CD4-positive, alpha-beta T cell treated with Interleukin-15 for 1 hour (primary cell): Measurements from ENCODE around the gene TULP4.
"Not testable (repeated sequence)": the region's sequence is repeated elsewhere in the genome, so short reads cannot be mapped to it uniquely, and the experiment has no call there.

ENCODE experiments used
- DNase-seq: peaks from one replicate; pipeline ENCODE4 v3.0.0-alpha.2; 2020

TULP4 gene

GRCh38 chr6:158296854-158297324 lies 15.4 kb upstream of the TULP4 start:
- not testable (repeated sequence) for DNase-seq

- not testable (repeated sequence) for DNase-seq
These were observed 14.6 kb upstream of the TULP4 start for GRCh38 chr6:158297657-158298056.

- not testable (repeated sequence) for DNase-seq
These were observed 11.7 kb upstream of the TULP4 start for GRCh38 chr6:158300306-158301143.

GRCh38 chr6:158301561-158301960 lies 10.7 kb upstream of the TULP4 start:
- DNase-seq: not testable (repeated sequence)

- DNase-seq: not testable (repeated sequence)
These were observed 10.0 kb upstream of the TULP4 start for GRCh38 chr6:158302195-158302796.

GRCh38 chr6:158303210-158303731 lies 9.0 kb upstream of the TULP4 start:
- DNase-seq: no peak

- DNase-seq: no peak
These were observed 8.0 kb upstream of the TULP4 start for GRCh38 chr6:158304254-158304653.

- DNase-seq: no peak
These were observed 2.5 kb upstream of the TULP4 start for GRCh38 chr6:158309814-158310213.

GRCh38 chr6:158311193-158311592 lies 1.1 kb upstream of the TULP4 start:
- DNase-seq: no peak

GRCh38 chr6:158311626-158312025 lies 639 bp upstream of the TULP4 start:
- no peak for DNase-seq

GRCh38 chr6:158312672-158313397 lies 570 bp downstream of the TULP4 start:
- DNase-seq: no peak

- DNase-seq: peak; percentile 29
These were observed 1.7 kb downstream of the TULP4 start for GRCh38 chr6:158313989-158314388.

- DNase-seq: no peak
These were observed 2.5 kb downstream of the TULP4 start for GRCh38 chr6:158314737-158315136.

- DNase-seq: no peak
These were observed 3.8 kb downstream of the TULP4 start for GRCh38 chr6:158316022-158316421.

GRCh38 chr6:158321960-158322359 lies 9.7 kb downstream of the TULP4 start:
- no peak for DNase-seq

GRCh38 chr6:158322400-158322723 lies 10.1 kb downstream of the TULP4 start:
- DNase-seq: no peak

GRCh38 chr6:158322724-158323560 lies 10.7 kb downstream of the TULP4 start:
- no peak for DNase-seq

GRCh38 chr6:158323561-158323958 lies 11.3 kb downstream of the TULP4 start:
- no peak for DNase-seq

GRCh38 chr6:158324136-158324535 lies 11.9 kb downstream of the TULP4 start:
- DNase-seq: no peak

- DNase-seq: no peak
These were observed 14.9 kb downstream of the TULP4 start for GRCh38 chr6:158327211-158327610.

- DNase-seq: no peak
These were observed 16.7 kb downstream of the TULP4 start for GRCh38 chr6:158328952-158329351.

GRCh38 chr6:158329531-158329930 lies 17.3 kb downstream of the TULP4 start:
- no peak for DNase-seq

- no peak for DNase-seq
These were observed 17.8 kb downstream of the TULP4 start for GRCh38 chr6:158330016-158330415.
